Ishikawa (cell line): Measurements from ENCODE around the gene CACNA1A.

ENCODE experiments used
- CEBPB ChIP-seq: IDR thresholded peaks from 2 replicates; pipeline ENCODE4 v1.6.1; 2012
- CREB1 ChIP-seq: IDR thresholded peaks from 2 replicates; pipeline ENCODE4 v1.6.1; 2012; ENCODE audit warnings: low read depth
- EGR1 ChIP-seq: IDR thresholded peaks from 2 replicates; pipeline ENCODE4 v1.6.1; 2012
- EP300 ChIP-seq: IDR thresholded peaks from 2 replicates; pipeline ENCODE4 v1.6.1; 2012; ENCODE audit warnings: borderline replicate concordance
- FOXM1 ChIP-seq: IDR thresholded peaks from 2 replicates; pipeline ENCODE4 v1.6.1; 2012; ENCODE audit warnings: low read depth, borderline replicate concordance
- NFIC ChIP-seq: IDR thresholded peaks from 2 replicates; pipeline ENCODE4 v1.6.1; 2012
- RAD21 ChIP-seq: IDR thresholded peaks from 2 replicates; pipeline ENCODE4 v1.6.1; 2012; ENCODE audit warnings: low read depth
- TAF1 ChIP-seq: IDR thresholded peaks from 2 replicates; pipeline ENCODE4 v1.6.1; 2012; ENCODE audit warnings: low read depth, mild to moderate bottlenecking
- TCF12 ChIP-seq: IDR thresholded peaks from 2 replicates; pipeline ENCODE4 v1.6.1; 2012; ENCODE audit warnings: low read depth
- TEAD4 ChIP-seq: IDR thresholded peaks from 2 replicates; pipeline ENCODE4 v1.6.1; 2012
- YY1 ChIP-seq: IDR thresholded peaks from 2 replicates; pipeline ENCODE4 v1.6.1; 2012; ENCODE audit warnings: low read depth
- ZBTB7A ChIP-seq: IDR thresholded peaks from 2 replicates; pipeline ENCODE4 v1.6.1; 2012; ENCODE audit warnings: low read depth
- TF ChIP-seq, protein P1 (sequence below): IDR thresholded peaks from 2 replicates; pipeline ENCODE4 v1.6.1; 2012
- TF ChIP-seq, protein P2 (sequence below): IDR thresholded peaks from 2 replicates; pipeline ENCODE4 v1.6.1; 2012
- TF ChIP-seq, protein P3 (sequence below): IDR thresholded peaks from 2 replicates; pipeline ENCODE4 v1.6.1; 2012; ENCODE audit warnings: low read depth, mild to moderate bottlenecking

The CACNA1A gene

DNA sequence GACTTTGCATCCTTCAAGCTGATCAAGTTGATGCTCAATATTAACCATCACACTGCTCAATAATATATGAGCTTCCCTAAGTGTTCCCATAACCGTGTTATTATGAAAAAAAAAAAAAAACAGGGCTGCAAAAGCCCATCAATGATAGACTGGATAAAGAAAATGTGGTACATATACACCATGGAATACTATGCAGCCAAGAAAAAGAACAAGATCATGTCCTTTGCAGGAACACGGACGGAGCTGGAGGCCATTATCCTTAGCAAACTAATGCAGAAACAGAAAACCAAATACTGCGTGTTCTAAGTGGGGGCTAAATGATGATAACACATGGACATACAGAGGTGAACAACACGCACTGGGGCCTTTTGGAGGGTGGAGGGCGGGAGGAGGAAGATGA lies 58.3 kb downstream of the CACNA1A start:
- no peak for TF ChIP-seq EGR1
- TF ChIP-seq TAF1: no peak
- no peak for TF ChIP-seq CREB1
- no peak for TF ChIP-seq TCF12
- no peak for TF ChIP-seq RAD21
- TF ChIP-seq, protein P1, sequence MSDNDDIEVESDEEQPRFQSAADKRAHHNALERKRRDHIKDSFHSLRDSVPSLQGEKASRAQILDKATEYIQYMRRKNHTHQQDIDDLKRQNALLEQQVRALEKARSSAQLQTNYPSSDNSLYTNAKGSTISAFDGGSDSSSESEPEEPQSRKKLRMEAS: no peak
- no peak for TF ChIP-seq NFIC
- TF ChIP-seq EP300: no peak
- TF ChIP-seq, protein P2, sequence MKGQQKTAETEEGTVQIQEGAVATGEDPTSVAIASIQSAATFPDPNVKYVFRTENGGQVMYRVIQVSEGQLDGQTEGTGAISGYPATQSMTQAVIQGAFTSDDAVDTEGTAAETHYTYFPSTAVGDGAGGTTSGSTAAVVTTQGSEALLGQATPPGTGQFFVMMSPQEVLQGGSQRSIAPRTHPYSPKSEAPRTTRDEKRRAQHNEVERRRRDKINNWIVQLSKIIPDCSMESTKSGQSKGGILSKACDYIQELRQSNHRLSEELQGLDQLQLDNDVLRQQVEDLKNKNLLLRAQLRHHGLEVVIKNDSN: no peak
- TF ChIP-seq YY1: no peak
- TF ChIP-seq CEBPB: no peak
- TF ChIP-seq ZBTB7A: no peak
- no peak for TF ChIP-seq TEAD4
- TF ChIP-seq, protein P3, sequence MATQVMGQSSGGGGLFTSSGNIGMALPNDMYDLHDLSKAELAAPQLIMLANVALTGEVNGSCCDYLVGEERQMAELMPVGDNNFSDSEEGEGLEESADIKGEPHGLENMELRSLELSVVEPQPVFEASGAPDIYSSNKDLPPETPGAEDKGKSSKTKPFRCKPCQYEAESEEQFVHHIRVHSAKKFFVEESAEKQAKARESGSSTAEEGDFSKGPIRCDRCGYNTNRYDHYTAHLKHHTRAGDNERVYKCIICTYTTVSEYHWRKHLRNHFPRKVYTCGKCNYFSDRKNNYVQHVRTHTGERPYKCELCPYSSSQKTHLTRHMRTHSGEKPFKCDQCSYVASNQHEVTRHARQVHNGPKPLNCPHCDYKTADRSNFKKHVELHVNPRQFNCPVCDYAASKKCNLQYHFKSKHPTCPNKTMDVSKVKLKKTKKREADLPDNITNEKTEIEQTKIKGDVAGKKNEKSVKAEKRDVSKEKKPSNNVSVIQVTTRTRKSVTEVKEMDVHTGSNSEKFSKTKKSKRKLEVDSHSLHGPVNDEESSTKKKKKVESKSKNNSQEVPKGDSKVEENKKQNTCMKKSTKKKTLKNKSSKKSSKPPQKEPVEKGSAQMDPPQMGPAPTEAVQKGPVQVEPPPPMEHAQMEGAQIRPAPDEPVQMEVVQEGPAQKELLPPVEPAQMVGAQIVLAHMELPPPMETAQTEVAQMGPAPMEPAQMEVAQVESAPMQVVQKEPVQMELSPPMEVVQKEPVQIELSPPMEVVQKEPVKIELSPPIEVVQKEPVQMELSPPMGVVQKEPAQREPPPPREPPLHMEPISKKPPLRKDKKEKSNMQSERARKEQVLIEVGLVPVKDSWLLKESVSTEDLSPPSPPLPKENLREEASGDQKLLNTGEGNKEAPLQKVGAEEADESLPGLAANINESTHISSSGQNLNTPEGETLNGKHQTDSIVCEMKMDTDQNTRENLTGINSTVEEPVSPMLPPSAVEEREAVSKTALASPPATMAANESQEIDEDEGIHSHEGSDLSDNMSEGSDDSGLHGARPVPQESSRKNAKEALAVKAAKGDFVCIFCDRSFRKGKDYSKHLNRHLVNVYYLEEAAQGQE: no peak
- TF ChIP-seq FOXM1: no peak

DNA sequence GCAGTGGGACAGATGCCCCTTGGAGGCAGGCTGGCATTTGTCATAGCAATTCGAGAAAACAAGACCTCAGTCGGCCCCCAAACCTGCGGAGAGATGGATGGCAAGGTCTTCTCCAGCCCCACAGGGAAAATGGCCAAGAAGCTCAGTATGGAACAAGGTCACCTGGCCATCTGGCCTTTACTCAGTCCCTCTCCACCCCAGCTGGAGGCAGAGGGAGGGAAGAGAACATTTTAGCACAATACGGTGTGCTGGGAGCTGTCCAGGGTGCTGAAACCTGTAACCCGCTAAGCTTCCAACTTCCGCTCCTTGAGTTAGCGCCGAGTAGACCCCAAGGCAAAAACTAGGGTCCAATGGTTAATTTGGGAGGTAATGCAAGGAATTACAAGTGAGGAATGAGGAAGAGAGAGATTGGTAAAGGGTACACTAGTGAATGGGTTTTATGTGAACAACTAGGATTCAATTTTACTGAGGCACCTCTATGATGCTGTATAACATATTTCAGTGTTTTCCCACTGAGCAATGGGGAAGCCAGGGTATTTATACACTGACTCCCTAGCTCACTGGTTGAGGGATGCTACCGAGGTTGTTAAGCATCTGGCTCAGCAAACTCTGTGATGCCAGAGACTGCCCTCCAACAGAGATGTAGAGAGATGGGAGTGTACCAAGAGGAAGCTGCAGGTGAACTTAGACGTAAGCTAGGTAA lies 64.3 kb downstream of the CACNA1A start:
- TF ChIP-seq, protein P3: peak; percentile 97
- TF ChIP-seq, protein P1: peak; percentile 22; the same call in 1 of the 2 replicates
- TF ChIP-seq TEAD4 (no peak), TAF1 (no peak)
- TF ChIP-seq, protein P2: no peak

DNA sequence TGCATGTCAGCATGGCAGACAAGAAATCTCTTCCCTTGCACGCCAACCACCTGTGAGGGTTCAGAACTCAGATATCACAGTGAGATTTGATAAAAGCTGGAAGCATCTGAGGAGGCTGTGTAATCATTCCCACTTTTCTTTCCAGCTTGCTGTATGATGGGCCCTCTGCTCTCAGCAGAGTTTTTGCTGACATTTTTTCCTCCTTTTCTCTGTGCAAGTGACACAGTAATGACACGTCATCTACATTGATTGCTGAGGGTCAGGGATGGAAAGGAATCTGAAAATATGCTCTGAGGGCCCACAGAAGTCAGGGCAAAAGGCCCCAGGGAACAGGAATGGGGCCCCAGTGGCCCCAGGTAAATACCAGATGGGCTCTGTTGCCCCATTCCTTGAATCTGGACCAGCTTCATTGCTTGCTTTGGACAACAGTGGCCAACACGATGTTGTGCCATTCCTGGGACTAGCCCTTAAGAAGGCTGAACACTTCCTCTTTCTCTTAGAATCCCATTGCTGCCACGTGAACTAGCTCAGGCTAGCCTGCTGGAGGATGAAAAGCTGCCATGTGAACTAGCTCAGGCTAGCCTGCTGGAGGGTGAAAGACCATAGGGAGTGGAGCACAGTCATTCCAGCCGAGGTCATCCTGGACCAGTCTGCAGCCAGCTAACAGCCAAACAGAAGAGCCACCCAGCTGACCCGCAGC lies 68.2 kb downstream of the CACNA1A start:
- no peak for TF ChIP-seq ZBTB7A
- TF ChIP-seq, protein P2: no peak
- no peak for TF ChIP-seq TCF12
- TF ChIP-seq EGR1: no peak
- TF ChIP-seq RAD21: no peak
- no peak for TF ChIP-seq TAF1
- no peak for TF ChIP-seq NFIC
- TF ChIP-seq CREB1: no peak
- TF ChIP-seq, protein P3: no peak
- TF ChIP-seq YY1: no peak
- no peak for TF ChIP-seq TEAD4
- no peak for TF ChIP-seq EP300

DNA sequence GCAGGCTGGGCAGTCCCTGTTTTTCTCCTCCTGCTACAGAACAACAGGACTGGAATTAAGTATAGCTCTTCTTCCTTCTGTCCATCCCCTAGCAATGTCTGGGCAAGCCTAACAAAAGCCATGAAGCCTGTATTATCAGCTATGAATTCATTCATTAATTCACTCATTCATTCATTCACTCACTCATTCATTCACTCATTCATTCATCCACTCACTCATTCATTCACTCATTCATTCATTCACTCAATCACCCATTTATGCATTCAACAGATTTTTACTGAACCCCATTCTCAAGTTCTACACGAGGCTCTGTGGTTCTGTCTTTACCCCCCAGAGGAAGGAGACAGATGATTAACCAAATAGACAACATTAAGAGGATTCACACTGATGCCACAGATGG lies 69.9 kb downstream of the CACNA1A start:
- TF ChIP-seq, protein P2: no peak
- TF ChIP-seq, protein P1: no peak
- TF ChIP-seq TCF12 (no peak), EP300 (no peak), EGR1 (no peak), RAD21 (no peak), FOXM1 (no peak), CREB1 (no peak), TEAD4 (no peak), ZBTB7A (no peak), NFIC (no peak), TAF1 (no peak), CEBPB (no peak), YY1 (no peak)
- TF ChIP-seq, protein P3: no peak
